Islet precursor cell (in vitro differentiated cells): Measurements from ENCODE around the gene LHX5.
"Not testable (repeated sequence)": the region's sequence is repeated elsewhere in the genome, so short reads cannot be mapped to it uniquely, and the experiment has no call there.

Source experiments
- DNase-seq: peaks from one replicate; pipeline ENCODE4 v3.0.0-alpha.2; 2018

LHX5 gene

GRCh38 chr12:113471619-113472171 is at the start of gene LHX5:
LHX5 (minus strand) TSS chr12:113471871; CDS start chr12:113471498, 373 bp downstream.
- DNase-seq: no peak

- no peak for DNase-seq
Measured at GRCh38 chr12:113519464-113520307, 48.0 kb upstream of the LHX5 start.

DNA sequence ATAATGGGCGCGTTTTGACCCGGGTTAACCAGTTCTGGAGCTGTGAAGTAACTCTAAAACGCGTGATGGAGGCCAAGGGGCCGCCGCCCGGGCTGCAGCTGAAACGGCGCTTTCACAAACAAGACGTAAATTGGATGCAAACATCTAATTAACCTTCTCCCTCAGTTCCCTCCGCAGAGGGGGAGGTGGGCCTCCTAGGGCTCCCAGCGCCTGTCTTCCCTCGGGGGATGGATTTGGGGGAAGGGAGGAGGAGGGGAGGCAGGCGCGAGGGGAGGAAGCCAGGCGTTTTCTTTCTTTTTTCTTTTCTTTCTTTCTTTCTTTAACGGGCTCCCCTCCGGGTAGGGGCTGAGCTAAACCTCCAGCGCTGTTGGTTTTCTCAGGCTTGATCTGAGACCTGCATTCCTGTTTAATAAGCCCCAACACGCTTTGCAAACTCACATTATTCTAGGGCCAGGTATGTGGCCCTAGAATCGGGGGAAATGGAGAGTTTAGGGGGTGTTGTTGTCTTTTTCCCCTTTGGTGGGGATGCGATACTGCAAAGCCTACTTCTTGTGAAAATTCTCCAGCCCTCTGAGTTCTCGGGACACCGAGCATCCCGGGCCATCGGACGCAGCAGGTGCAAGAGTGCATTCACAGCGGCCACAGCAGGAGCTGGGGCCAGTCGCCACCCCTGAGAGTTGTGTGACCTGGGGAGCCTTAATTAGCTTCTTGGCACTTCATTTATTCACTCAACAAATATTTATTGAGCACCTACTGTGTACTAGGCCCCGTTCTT is 43.6 kb upstream of the LHX5 start:
- no peak for DNase-seq

- no peak for DNase-seq
Measured at GRCh38 chr12:113514602-113515001, 42.9 kb upstream of the LHX5 start.

DNA sequence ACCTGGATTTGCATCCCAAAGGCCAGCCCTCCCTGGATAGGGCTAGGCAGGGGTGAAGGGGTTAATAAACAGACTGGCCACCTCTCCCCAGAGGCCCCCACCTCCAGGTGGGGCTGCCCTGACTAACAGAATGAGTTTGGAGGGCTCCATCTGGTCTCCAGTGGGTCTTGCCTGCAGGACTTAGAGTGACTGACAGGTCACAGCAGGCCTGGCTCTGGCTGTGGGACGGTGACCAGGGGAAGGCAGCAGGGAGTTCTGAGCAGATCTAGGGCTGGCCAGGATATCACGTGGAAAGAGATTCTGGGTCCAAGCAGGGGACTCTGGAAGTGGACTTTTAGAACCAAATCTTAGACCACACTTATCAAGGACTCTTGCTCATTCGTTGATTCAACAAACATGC is 40.9 kb upstream of the LHX5 start:
- DNase-seq: no peak

DNA sequence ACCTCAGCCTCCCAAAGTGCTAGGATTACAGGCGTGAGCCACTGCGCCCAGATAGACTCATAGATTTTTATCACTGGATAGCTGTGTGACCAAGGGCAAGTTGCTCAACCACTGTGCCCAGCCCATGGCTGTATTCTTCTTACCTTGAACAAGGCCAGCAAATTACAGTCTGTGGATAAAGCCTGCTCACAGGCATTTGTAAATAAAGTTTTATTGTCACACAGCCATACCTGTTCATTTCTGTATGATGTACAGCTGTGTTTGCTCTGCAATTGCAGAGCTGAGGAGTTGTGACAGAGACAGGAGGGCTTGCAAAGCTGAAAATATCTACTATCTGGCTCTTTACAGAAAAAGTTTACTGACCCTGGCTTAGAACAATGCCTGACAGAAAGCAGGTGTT is 35.2 kb upstream of the LHX5 start:
- no peak for DNase-seq

DNA sequence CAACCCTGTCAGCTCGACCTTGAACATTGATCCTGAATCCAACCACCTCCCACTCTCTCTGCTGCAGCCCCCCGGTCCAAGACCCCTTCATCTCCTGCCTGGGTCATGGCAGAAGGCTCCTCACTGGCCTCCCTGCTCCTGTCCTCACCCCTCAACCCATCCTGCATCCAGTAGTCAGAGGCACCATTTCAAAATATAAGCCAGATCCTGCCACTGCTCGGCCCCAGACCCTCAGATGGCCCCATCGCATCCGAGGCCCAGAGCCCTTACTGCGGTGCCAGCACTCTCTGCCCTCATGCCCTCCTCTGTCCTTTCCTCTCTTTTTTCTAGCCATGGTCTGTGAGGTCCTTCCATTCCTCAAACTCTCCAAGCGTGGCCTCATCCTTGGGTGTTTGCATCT is 34.3 kb upstream of the LHX5 start:
- no peak for DNase-seq

GRCh38 chr12:113504917-113505316 is 33.2 kb upstream of the LHX5 start:
- DNase-seq: no peak

- no peak for DNase-seq
Measured at GRCh38 chr12:113500782-113501311, 29.2 kb upstream of the LHX5 start.

DNA sequence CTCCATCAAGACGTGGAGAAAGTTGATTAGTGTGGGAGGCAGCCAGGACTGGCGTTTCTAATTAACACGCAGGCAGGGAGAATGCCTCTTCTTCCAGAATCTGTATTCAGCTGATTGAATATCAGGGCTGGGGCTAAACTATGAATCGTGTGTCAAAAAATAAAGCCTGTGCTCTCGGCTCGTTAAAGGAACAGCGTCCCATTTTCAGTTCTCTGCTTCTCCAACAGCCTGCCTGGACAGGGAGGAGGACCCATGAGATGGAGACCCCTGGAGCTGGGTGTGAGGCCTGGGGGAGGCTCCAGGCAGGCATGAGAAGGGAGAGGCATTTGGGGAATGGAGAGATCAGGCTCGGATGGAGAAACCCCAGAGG is 28.6 kb upstream of the LHX5 start:
- no peak for DNase-seq

- DNase-seq: peak; percentile 80
Measured at GRCh38 chr12:113498490-113498889, 26.8 kb upstream of the LHX5 start.

- DNase-seq: no peak
Measured at GRCh38 chr12:113497693-113498092, 26.0 kb upstream of the LHX5 start.

- DNase-seq: not testable (repeated sequence)
Measured at GRCh38 chr12:113495941-113496340, 24.3 kb upstream of the LHX5 start.

GRCh38 chr12:113488322-113488721 is 16.7 kb upstream of the LHX5 start:
- DNase-seq: no peak

DNA sequence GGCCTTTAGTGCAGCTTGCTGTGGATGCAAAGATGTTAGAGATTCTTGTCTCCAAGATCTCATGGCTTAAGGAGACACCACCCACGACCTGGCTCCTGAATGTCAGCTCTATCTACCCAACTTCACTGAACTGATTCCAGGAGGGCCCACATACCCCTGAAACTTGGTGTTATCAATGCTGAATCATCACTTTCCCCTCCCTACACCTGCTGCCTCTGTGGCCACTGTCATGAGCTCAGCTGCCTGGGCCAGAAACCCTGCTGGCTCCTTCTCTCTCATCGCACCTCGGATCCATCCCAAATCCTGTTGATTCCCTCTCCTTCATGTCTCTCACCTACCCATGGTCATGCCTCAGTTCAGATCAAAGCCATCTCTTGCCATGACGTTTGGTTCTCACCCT is 15.1 kb upstream of the LHX5 start:
- no peak for DNase-seq

DNA sequence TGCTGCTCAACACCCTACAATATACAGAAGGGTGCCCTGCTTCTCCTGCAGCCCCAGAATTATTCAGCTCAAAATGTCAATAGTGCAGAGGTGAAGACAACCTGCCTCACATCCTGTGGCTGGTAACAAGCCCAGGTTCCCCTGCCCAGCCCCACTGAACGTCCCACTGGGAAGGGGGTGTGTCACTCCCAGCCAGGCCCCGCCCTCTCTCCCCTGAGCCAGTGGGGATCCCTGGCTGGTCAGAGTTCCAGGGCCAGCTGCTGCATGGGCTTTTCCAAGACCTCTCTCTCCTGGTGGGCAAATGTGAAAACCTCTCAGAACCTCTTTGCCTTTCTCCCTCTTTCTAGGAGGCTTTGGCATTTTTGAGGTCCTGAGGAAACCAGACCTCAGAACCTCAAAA is 13.7 kb upstream of the LHX5 start:
- no peak for DNase-seq

- no peak for DNase-seq
Measured at GRCh38 chr12:113482334-113482733, 10.7 kb upstream of the LHX5 start.

DNA sequence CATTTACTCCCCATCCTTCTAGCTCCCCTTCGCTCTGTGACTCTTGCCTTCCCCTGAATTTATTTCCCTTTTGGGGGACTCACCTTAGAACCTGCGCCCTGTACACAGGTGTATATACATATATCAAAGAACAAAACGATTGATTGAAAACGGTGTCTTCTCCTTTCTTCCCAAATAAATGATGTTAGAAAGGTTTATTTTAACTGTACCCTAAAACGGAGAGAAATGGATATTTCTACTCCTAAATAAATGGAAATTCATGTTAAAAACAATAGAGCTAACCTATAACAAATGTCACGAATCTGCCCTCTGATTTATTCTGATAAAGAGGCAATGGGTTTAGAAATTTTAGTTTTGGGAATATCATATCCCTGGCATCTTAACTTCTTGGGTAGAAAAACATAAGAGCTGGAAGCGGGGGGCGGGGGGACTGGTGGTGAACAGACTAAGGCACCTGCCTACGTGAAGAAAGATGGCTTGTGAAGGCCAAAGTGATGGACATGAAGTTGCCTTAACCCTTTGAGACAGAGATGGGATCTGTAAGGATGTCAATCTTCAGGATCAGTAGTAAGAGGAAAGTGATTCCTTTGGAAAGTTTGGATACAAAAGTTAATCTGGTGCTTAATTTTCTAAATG is 8.8 kb upstream of the LHX5 start:
- no peak for DNase-seq

DNA sequence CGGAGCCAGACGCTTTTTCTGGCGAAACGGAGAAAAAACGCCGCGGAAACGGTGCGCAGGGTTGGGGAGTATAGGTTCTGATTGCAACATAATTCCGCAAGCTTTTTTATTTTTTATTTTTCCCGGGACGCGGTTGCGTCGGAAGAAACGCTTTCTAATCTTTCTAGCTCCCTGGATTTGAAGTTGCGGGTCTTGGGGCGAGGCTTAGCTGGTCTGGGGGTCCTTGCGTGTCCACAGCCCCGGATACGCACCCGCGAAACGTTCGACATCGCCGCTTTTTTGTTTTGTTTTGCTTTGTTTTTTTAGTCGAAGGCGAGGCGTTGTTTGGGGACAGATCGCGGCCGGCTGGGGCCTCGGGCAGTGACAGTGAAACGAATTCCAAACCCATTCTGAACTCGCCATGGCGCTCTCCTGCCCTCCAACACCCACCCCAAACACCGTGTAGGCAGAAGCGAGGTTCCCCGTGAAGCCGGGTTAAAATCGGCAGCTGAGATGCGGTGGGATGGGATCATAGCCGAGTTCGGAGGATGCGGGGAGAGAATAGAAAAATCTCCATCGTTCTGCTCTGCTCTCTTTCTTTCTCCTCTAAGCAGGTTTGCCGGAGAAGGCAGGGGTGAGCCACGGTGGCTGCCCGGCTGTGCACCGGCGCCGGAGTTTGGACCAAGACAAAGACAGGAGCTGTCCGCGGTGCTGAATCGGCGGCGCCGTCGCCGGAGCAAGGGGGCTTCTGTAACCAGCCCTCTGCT is 8.1 kb upstream of the LHX5 start:
- peak; percentile 87 for DNase-seq

DNA sequence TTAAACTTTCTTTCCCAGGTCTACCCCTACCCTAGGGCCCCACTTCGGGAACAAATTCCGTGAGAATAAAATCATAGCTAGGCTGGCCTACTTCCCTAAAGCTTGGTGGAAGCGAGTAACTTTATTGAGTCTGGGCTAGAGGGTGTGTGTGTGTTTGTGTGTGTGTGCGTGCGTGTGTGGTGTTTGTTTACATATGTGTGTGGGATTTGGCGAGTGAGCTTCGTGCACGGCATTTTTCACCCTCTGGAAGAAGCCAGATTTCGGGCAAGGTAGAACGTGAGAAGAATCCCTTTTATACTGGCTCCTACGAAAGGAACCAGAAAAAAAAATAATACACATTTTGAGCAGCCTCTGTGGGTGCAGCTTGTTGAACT is 7.5 kb upstream of the LHX5 start:
- DNase-seq: no peak

GRCh38 chr12:113478351-113479011 is 6.8 kb upstream of the LHX5 start:
- DNase-seq: no peak

DNA sequence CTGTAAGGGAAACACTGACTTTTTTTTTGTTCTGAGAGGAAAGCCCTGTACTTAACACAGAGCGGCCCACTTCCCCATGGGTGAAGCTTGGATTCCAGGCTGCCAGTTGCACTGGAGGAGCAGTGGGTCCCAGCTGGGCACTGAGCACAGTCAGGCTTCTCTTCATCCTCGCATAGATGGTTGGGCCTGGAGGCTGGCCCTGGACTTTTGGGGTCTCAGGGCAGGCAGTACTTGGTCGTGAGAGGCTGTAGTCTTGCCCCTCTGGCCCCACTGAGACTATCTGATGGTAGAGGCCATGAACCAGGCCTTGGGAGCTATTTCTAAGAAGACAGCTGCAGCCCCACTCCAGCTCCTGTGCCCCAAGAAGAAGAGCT is 6.2 kb upstream of the LHX5 start:
- no peak for DNase-seq
